ENCODE results near the gene STAP2.

Gene STAP2, protein sequence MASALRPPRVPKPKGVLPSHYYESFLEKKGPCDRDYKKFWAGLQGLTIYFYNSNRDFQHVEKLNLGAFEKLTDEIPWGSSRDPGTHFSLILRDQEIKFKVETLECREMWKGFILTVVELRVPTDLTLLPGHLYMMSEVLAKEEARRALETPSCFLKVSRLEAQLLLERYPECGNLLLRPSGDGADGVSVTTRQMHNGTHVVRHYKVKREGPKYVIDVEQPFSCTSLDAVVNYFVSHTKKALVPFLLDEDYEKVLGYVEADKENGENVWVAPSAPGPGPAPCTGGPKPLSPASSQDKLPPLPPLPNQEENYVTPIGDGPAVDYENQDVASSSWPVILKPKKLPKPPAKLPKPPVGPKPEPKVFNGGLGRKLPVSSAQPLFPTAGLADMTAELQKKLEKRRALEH
- total RNA-seq, result 0.04 to 1.9 (median 0.35) reads per million in 18 experiments

DNA sequence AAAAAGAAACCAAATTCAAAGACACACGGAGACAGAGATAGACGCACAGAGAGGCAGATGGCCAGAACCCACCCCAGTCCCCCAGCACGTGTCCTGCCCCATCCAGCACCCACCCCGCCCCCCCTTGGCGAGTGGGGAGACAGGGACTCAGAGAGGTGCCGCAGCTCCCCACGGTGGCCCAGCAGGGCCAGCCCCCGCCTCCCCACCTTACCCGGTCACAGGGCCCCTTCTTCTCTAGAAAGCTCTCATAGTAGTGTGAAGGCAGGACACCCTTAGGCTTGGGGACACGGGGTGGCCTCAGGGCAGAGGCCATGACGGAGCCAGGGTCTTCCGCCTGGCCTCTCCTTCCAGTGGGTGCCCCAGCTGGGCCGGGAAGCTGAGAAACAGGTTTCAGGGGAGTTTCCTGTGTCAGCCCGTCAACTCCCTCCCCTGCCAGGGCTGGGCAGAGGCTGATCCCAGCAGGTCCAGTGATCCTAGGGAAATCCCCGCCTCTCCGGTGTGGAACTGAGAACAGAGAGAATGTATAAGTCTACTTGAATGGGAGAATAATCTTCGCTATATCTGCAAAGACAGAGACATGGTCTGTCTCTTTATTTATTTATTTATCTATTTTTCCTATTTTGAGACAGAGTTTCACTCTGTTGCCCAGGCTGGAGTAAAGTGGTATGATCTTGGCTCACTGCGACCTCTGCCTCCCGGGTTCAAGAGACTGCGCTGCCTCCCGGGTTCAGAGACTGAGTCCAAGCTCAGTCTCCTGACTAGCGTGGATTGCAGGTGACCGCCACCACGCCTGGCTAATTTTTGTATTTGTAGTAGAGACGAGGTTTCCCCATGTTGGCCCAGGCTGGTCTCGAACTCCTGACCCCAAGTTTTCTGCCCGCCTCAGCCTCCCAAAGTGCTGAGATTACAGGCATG, at the start of gene STAP2:
Gene STAP2, minus strand, starts transcription at position 387 of the 915 bp plus-strand sequence. Its CDS starts 74 bp downstream, at position 313.
- DNase-seq, result no peak

DNA sequence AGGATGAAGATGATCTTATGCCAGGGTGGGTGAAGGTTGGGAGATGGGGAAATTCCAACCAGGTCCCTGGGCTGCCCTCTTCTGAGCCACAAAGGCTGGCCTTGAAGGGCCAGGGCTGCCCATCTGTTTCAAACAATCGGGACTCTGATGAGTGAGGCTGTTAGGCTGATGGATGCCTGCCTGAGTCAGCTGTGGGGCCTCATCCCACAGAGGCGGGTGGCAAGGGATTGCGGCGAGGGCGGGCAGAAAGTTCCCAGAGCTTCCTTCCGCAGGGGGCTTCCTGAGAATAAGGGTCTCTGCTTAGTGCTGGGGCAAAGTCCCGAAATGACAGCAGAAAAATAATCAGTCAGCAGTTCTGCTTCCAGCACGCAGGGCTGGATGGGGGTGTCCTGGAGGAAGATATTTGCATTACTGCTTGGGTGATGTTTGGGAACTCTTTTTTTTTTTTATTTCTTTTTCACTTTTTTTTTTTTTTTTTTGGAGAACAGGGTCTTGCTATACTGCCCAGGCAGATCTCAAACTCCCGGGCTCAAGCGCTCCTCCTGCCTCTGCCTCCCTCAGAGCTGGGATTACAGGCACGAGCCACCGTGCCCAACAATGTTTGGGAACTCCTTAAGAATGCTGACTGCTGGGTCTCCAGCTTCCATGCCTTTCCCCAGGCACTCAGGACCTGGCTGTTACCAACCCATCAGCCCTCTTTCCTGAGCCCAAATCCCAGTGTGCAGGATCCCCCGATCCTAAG, 47.6 kb upstream of the STAP2 start:
- DNase-seq, result no peak

DNA sequence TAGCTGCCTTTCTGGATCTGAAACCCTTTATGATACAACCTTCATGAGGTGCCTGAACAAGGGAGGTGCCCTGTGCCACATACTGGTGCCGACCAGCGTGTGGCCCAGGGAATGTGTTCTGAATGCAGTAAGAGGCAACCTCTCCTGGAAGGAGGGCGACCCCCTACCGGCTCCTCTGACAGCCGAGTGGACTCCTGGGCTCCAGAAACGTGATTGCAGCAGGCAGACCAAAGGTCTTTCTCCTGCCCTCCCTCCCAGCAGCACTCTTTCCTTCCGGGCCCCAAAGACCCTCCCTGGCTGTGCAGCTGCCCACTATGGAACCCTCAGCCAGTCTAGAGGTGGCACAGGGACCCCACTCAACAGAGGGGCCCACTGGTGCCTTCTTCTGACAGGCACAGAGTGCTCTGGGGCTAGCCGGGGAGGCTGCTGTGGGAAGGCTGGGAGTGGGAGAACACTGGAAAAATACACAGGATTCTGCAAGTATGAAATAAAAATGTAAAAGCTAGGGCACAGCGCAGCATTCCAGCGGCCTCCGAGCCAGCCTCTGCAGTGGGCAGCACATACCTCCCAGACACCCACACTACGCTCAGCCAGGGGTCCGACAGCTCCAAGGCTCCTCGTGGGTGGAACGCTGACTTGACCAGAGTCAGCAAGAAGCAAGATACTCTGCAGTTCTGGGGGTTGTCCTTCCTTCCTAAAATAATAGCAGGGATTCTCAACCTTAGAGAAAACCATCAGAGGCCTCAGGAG, 46.8 kb upstream of the STAP2 start:
- no peak for DNase-seq

DNA sequence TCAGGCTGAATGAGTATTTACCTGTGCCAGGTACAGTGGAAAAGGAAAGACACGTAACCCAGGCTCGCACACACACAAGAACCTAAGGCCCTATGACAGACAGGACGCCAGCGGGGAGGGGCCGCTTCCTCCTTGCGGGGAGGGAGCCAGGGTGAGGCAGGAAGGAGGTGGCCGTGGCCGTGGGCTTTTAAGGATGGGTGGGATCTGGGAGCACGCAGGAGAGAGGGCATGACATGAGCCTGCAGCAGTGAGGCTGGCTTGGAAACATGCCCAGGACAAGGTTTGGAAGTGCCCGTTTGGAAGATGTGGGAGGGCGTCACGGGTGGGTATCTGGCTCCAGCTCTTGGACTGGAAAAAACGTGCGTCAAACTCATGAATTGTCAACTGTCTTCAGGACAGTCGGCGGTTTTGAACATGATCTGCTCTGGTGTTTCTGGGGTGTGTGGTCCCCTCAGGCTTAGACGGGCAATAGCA, 41.7 kb upstream of the STAP2 start:
- peak in 1 of 2 donors; percentile 28 for DNase-seq

DNA sequence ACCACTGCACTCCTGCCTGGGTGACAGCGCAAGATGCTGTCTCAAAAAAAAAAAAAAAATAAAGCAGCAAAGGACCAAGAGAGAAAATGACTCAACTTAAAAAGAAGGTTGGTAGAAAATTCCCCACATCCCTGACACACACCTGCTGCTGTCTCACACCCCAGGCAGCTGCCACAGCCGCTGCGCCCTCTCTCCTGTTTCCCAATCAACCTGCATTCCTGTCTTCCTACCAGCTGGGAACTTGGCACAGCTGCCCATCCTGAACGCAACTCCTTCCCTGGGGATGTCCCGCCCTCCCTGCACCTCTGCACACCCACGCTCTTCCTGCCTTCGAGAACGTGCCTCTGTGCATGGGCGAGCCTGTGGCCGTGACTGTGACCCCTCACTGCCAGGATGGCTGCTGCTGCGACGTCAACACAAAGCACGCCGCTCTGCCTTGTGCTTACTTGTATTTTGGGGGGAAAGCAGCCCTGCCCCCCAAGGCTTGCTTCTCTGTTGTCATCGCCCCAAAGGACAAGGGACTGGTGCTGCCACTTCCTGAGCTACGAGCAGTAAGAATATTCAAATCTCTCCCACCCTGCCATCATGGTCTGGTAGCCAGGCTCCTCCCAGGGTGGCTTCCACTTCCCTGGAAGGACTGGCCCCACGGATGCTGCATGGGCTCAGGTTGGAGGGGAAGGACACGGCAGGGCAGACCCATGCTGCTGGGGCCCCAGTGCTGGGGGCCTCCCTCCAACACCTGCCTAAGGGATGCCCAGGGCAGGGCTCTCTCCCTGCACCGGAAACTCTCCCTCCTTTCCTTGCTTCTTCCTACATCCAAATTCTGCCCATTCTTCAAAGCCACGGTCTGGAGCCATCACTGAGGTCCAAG, 41.0 kb upstream of the STAP2 start:
- DNase-seq, result no peak

DNA sequence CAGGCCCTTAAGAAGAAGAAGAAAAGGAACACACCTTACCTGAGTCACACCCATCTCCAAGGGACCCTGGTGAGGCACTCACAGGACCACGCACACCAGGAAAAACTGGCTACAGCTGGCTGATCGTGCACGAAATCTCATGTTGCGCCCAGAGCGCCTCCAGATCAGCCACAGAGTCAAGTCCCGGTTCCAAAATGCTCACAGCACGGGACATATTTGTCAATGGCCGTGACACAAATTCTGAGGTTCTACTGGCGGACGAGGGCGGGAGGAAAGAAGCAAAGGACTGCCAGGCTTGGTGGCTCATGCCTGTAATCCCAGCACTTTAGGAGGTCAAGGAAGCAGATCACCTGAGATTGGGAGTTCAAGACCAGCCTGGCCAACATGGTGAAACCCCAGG, 40.3 kb upstream of the STAP2 start:
- DNase-seq, result no peak

DNA sequence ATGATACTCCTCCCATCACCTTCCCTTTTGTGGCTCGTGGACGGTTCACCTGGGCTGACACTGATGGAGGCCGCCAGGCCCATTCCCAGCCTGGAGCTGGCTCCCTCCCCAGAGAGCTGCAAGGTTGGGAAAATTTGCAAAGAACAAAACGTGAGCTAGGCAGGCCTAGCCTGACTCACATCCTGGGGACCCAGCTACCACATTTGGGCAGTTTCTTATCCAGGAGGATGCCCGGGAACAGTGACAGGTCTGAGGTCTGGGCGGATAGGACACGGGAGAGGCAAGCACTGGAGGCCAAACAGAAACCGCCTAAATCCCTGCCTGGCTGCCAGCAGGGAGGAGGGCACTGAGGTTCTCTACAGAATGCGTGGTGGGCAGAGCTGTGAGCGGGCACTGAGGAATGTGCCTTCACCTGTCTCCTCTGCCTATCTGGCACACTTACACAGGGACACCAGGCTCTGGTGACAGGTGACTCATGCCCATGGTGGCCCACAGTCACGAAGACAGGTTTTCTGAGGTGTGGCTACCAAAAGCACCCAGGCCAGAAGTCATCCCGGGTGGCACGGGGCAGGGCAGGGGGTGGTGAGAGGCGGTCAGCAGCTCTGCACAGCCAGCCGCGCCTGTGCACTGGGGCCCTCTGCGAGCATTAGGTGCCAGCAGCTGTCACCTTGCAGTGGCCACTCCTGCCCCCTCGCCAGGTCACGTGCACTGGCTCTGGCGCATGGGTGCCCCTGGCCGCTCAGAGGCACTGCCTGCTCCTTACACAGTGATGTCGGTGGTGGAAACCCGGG, 38.6 kb upstream of the STAP2 start:
- DNase-seq, result no peak

DNA sequence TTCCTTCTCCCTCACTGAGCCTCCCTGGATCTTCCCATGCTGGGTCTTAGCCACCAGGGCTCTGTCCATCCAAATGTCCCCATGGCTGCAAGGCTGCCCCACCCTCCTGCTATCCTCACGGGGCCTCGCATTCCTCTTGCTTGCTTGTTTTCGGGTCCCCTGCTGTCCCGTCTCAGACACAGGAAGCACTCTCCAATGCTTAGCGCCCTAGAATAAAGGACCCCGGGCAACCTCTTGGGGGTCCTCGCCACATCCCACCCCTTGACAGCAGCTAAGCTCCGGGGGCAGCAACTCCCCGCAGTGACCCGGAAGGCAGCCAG, 38.0 kb upstream of the STAP2 start:
- no peak for DNase-seq

DNA sequence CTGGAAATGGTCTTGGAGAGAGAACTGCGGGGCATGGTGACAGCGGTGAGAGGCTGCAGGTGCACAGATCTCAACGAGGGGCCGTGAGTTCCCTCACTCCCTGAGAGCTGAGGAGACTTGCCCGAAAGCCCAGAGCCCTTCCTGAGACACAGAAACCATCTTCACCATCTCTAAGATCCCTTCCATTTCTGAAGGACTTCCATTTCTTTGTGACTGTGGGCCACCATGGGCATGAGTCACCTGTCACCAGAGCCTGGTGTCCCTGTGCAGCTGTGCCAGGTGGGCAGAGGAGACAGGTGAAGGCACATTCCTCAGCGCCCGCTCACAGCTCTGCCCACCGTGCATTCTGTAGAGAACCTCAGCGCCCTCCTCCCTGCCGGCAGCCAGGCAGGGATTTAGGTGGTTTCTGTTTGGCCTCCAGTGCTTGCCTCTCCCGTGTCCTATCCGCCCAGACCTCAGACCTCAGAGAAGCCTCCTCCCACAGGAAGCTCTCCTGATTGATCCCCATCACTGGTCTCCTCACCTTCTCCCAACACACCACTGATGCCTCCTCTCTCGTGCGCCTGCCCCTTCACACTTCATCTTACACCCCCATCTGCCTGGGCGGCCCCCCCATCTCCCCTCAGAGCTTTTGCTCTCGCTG, 37.5 kb upstream of the STAP2 start:
- DNase-seq, result no peak

DNA sequence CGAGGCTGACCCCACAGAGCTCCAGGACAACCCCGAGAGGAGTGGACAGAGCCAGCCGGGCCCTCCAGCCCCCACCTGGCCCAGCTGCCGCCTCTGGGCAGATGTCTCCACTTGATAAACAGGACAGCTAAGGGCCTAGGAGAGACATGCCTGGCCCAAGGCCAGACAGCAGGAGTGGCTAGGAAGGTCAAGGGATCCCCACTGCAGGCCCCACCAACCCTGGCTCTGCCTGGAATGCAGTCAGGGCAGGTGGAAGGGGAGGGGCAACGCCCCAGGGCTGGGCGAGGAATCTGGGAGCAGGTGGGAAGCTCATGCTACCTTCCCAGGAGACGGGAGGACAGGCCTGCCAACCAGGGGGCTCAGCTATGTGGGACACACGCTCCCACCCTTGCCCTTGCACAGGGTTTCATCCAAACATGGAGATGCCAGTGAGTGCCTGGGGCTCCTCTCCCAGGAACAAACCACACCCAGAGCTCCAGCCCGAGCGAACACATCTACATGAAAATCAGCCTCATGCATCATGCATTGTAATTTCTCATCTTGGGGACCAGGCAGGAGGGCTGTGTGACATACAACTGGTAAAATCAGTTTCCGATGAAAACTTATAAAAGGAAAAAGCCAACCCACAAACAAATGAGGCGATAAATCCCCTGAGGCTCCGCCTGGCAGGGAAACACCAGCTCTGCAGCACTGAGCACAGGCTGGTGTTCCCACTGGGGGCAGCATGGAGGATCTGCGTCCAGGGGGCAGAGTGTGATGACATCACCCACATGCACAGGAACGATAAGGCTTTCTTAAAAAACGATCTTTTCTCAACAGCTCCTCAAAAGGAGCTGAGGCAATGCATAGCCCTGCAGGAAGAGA, 36.8 kb upstream of the STAP2 start:
- peak in 1 of 2 donors; percentile 41 for DNase-seq

DNA sequence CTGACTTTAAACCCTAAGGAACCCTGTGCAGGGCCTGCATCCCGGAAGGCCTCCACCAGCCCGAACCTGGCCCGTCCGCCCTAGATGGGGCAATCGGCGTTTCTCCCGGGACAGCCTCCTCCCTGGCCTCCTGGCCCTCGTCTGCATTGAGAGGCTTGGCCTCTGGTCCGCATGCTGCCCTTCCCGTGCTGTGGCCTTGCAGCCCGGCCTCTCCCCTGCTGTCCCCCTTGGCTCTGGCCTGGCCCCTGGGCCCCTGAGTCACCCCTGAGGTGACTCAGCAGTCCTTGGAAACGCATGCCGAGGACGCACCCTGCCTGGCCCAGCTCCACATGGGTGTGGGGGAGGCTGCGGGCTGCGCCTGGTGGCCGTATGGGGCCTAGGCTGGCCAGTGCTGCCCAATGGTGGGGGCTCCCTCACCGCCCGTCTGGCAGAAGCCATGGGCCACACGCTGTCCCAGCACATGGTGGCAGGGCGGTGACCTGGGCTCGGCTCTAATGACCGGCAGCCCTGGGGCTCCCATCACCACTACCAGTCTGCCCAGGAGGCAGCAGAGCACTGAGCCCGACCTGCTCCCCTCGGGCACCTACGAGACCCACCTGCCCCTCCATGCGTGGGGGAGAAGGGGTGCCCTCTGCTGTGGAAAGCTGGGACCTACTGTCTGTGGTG, 36.0 kb upstream of the STAP2 start:
- peak; percentile 58 to 76 for DNase-seq

DNA sequence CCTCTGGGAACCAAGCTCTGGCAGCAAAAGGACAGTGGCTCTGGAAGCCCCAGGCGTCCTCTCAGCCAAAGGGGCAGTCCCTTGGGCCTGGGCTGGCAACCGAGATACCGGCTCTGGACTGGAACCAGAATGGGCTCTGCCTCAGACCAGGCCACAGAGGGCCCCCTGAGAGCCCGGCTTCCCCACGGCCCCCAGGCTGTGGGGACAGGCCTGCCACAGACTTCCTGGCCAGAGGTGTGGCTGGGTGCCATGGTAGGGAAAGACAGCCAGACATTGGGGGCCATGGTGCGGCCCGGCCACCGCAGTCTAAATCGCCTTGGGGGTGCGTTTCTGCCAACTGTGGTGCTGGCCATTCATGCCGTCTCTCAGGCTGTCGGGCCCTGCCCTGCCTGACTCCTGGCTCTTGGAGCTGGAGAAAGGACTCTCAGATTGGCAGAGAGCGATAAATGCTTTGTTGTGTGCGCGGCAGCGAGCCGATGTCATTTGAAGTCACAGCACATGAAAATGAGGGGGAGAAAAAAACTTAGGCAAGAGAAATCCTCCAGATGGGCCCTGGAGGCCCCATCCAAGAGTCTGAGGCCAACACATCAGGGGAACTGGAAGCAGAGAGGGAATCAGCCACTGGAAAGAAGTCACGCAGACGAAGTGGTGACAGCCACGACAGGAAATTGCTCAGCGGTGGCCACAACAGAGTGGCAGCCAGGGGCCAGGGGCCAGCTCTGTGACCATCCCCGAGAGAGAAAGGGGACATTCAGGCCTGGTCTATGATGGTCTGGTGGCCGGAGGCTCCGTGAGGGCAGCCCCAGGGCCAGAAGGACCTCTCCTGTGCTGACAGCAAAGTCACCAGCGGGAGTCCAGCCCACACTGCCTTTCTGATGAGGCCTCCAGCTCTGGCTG, 35.2 kb upstream of the STAP2 start:
- peak; percentile 31 to 65 for DNase-seq

DNA sequence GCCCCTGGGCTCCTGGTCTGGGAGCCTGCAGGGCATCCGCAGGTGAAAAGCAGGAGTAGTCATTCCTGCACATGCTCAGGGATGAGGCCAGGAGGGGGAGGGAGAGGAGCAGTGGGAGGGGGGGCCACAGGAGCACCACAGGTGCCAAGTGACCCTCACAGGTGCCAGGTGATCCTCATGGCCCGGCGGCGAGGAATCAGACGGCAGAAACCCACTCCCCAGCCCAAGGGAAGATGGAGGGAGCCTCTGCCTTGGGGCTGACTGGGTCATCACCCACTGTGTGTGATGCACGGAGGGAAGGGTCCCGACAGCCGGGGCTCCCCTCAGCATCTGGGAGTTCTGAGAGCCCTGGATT, 34.4 kb upstream of the STAP2 start:
- DNase-seq, result no peak

DNA sequence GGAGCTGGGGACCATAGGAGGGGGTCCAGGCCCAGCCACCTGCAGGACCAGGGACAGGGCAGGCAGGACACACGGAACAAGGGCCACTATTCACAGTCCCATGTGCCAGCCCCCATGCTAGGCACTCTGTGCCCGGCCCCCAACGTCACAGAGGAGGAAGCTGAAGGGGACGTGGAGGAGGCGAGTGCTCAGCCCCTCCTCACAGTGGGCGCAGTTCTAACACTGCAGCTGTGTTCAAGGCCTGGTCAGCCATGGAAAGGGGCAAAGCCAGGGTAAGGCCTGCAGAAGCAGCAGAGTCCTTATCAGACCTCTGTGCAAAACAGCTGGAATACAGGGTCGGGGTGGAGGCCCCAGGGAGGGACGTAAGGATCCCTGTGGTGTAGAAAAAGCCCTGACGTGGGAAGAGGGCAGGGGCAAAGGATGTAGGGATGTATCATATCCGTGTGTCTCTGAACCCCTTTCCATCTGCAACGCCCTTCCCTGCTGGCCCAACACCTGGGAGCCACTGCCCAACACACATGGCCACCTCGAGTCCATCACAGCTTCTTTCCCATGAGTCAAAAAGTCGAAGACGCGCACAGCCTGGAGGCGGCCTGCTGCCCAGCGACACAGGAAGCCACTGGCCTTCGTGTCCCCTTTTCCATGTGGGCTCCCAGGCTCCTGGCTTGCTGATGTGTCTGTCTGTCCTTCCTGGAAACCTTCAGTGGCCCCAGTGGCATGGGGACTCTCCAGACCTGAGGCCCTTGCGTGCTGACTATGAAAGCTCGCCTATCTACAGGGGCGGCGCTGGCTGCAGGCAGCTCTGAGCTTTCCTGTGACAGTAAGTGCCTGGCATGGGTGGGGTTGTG, 33.8 kb upstream of the STAP2 start:
- no peak for DNase-seq

DNA sequence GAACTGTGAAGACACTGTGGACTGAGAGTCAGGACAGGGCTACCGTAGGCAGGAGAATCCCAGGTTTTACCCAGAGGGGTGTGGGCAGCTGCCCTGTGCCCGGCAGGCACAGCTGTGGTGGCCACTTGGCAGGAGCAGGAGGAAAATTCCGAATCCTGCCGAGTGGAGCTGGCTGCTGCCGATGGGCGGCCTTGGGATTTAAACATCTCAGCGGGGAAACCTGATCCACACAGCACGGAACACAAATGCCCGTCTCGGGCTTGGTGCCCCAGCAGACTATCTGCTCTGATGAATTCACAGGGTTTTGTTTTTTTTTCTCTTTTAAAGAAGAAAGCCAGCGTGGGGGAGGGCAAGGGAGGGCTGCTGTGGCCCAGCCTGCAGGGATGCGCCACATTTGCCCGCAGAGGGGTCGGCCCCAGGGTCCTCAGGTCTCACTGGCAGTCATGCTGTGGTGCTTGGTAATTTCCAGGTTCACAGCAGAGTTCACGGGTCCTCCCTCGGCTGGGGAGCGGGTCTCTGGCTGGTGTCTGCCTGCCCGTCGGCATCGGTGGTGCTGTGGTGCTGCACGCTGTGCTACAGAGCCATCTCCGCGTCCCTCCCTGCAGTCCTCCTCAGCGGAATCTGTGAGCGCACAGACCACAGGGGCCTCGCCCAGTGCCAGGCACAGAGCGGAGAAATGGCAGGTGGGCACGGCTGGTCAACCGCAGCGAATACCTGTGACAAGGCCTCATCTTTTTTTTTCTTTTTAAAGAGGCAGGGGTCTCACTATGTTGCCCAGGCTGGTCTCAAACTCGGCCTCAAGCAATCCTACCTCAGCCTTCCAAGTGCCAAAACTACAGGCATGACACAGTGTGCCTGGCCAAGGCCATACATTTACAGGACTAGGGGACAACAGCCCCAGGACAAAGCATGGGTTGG, 32.9 kb upstream of the STAP2 start:
- DNase-seq, result no peak
